ENCODE results near the gene CCDC186. TPM values are rescaled to one million over a fixed set of nuclear protein-coding genes. Genes with fewer than 3 reads are reported as not detected.

Gene CCDC186
- total and polyA plus RNA-seq, 2 of the 13 experiments (the other 11 are each of a cell fraction or from before 2014, with no cell fraction given) = 4.2 to 11.8 TPM

- no TSS peak for BruUV-seq (replicated peaks)
- in situ Hi-C loops (cut with HindIII; ENCODE audit: extremely low pct_ligation_motif_present, low pct_unique_long_range_greater_than_20kb) (no loop called here), intact Hi-C loops (cut with micrococcal nuclease; ENCODE audit: unreplicated experiment) (no loop called here)
- no peak overlapping the region for H3K9ac ChIP-seq (ENCODE audit: insufficient read depth, low read depth, low read length)
- no peaks in the 10 kb centered on the region for H3K4me1 ChIP-seq (ENCODE audit: insufficient read depth, low read length)
- H3K4me2 ChIP-seq (ENCODE audit: low read depth, low read length) = no peak overlapping the region
- peaks cover 0 to 18% of the 10 kb centered on the region in 2 experiments; a peak in 2 of 5 replicates for H3K27me3 ChIP-seq (ENCODE audit: control insufficient read depth in 1 of 2, insufficient read depth in 2 of 2, low read length in 2 of 2)
- 2% methylated on average over 4 of the region's 4 CpGs for WGBS (ENCODE audit: low lambda C conversion rate)
- ATAC-seq (no peak), FAIRE-seq (no peak), DNase-seq (ENCODE audit: low spot score) (no peak)
- CTCF ChIA-PET (ENCODE audit: low intra/inter-chr PET ratio, low total read pairs) = no interaction called here
- H2AFZ ChIP-seq (ENCODE audit: low read length) = no peak overlapping the region
- no peak overlapping the region for H3K27ac ChIP-seq (ENCODE audit: extremely low read length, insufficient read depth, low read length)
- no peak for TF ChIP-seq ZNF280B (CRISPR knock-in tag; IDR thresholded peaks at IDR 0.05; ENCODE audit: borderline replicate concordance)
- TF ChIP-seq PHF8 (CRISPR knock-in tag; IDR thresholded peaks at IDR 0.05) = no peak
- no peak for TF ChIP-seq SOX6 (IDR thresholded peaks at IDR 0.05)
- TF ChIP-seq SOX6 (CRISPR knock-in tag; IDR thresholded peaks at IDR 0.05) = no peak
- TF ChIP-seq ARID5B (CRISPR knock-in tag; IDR thresholded peaks at IDR 0.05) = no peak
- TF ChIP-seq ZNF34 (CRISPR knock-in tag; IDR thresholded peaks at IDR 0.05; ENCODE audit: borderline replicate concordance) = no peak
- TF ChIP-seq SALL2 (CRISPR knock-in tag; IDR thresholded peaks at IDR 0.05) = no peak
- TF ChIP-seq AHR (CRISPR knock-in tag; IDR thresholded peaks at IDR 0.05) = no peak
- TF ChIP-seq REST (IDR thresholded peaks at IDR 0.05; ENCODE audit: borderline replicate concordance in 1 of 2, low read depth in 1 of 2, low read length in 2 of 2) = no peak
- TF ChIP-seq DZIP1 (CRISPR knock-in tag; IDR thresholded peaks at IDR 0.05) = no peak
- no peak for TF ChIP-seq ISL2 (CRISPR knock-in tag; IDR thresholded peaks at IDR 0.05)
- no peak for TF ChIP-seq ZNF740 (CRISPR knock-in tag; IDR thresholded peaks at IDR 0.05)
- no peaks in the 10 kb centered on the region for H4K20me1 ChIP-seq (ENCODE audit: insufficient read depth, low read length)
- H3K9me3 ChIP-seq (ENCODE audit: low read length) = no peaks in the 10 kb centered on the region
- H3K36me3 ChIP-seq (replicated peaks in 1 of 2; ENCODE audit: control insufficient read depth in 1 of 2, insufficient read depth in 2 of 2, low read length in 2 of 2) = no peaks in the 10 kb centered on the region
- H3K4me3 ChIP-seq (replicated peaks in 1 of 3; ENCODE audit: insufficient read depth in 1 of 3, low read depth in 2 of 3, low read length in 3 of 3) = no peak overlapping the region
- POLR2A ChIA-PET = no interaction called here
- H3K79me2 ChIP-seq (ENCODE audit: insufficient read depth, low read length) = no peaks in the 10 kb centered on the region
Measured at GRCh38 chr10:114223066-114223465, 49.1 kb upstream of the CCDC186 start.

All from HepG2 (cell line).